ENCODE measurements around the gene GCSAM. TPM values are rescaled to one million over a fixed set of nuclear protein-coding genes. Genes with fewer than 3 reads are reported as not detected.

GCSAM gene
- total RNA-seq, 1 experiment from 2014 or later = not detected

GRCh38 chr3:112087746-112088145 is 45.3 kb downstream of the GCSAM start:
- peak overlapping the region; percentile 86 to 95 for H3K4me3 Mint-ChIP-seq
- Histone ChIP-seq H2BK15ac (ENCODE audit: low read depth, low read length) (no peak overlapping the region), H3K4me2 (ENCODE audit: insufficient read depth, insufficient read length, low read length) (peak overlapping the region; percentile 92), H3K23me2 (ENCODE audit: insufficient read length, low read depth, low read length, poor library complexity, severe bottlenecking) (peaks cover 12% of the 10 kb centered on the region), H3K9ac (ENCODE audit: extremely low read depth, insufficient read length, low read length) (no peak overlapping the region), H3K23ac (ENCODE audit: insufficient read length, low read depth, low read length) (no peak overlapping the region), H2BK20ac (ENCODE audit: low read depth, low read length, poor library complexity, severe bottlenecking) (no peak overlapping the region), H2AFZ (ENCODE audit: low read length) (no peak overlapping the region), H2AK5ac (ENCODE audit: insufficient read length, low read length) (no peak overlapping the region), H3K79me2 (ENCODE audit: insufficient read depth, low read length) (peaks cover 2% of the 10 kb centered on the region; the same call in 1 of the 2 replicates), H4K91ac (ENCODE audit: insufficient read length, low read depth, low read length) (no peak overlapping the region), H3K56ac (ENCODE audit: insufficient read length, low read depth, low read length) (no peak overlapping the region), H3K27me3 (ENCODE audit: insufficient read depth, low read length) (no peaks in the 10 kb centered on the region; the same call in 1 of the 2 replicates), H3K4me1 (ENCODE audit: insufficient read depth, low read length) (peaks cover 8% of the 10 kb centered on the region; the same call in 1 of the 2 replicates), H2BK5ac (ENCODE audit: insufficient read length, low read length) (no peak overlapping the region), H3T11ph (ENCODE audit: low read length) (no peak overlapping the region), H2BK120ac (ENCODE audit: low read depth, low read length, poor library complexity, severe bottlenecking) (no peak overlapping the region), H4K5ac (ENCODE audit: insufficient read length, low read depth, low read length) (no peak overlapping the region), H3K79me1 (ENCODE audit: insufficient read depth, low read depth, low read length, poor library complexity, severe bottlenecking) (no peaks in the 10 kb centered on the region), H3K14ac (ENCODE audit: insufficient read depth, low read length) (no peak overlapping the region), H4K8ac (replicated peaks; ENCODE audit: insufficient read length, low read depth, low read length) (no peak overlapping the region), H3K18ac (ENCODE audit: insufficient read length, low read depth, low read length) (no peak overlapping the region), H2BK12ac (ENCODE audit: insufficient read length, low read depth, low read length) (no peak overlapping the region), H3K27ac (ENCODE audit: insufficient read length, low read depth, low read length) (no peak overlapping the region), H3K4ac (ENCODE audit: low read depth, low read length) (no peak overlapping the region), H3K9me3 (ENCODE audit: control insufficient read depth, low read depth, low read length) (no peaks in the 10 kb centered on the region), H4K20me1 (ENCODE audit: control insufficient read depth, insufficient read depth, insufficient read length) (no peaks in the 10 kb centered on the region)
- no peak overlapping the region for H3K27ac Mint-ChIP-seq
- no CpG with 5 or more reads among the region's 5 CpGs for WGBS (ENCODE audit: extremely low coverage, insufficient read length, low lambda C conversion rate)
- no peak for DNase-seq
- TF ChIP-seq CTCF (conservative IDR thresholded peaks at IDR 0.05) = no peak
- H3K4me1 Mint-ChIP-seq = peaks cover 29 to 38% of the 10 kb centered on the region in 2 experiments
- peaks cover 0 to 2% (median 0%) of the 10 kb centered on the region in 3 experiments; a peak in 2 of 7 replicates for H3K36me3 Mint-ChIP-seq (ENCODE audit: insufficient read depth in 1 of 3, low read depth in 3 of 3)
- H3K27me3 Mint-ChIP-seq (ENCODE audit: low read depth) = peaks cover 22% of the 10 kb centered on the region
- H3K9me3 Mint-ChIP-seq = no peaks in the 10 kb centered on the region; a peak in 1 of 5 replicates
